A549 (cell line): ENCODE measurements around the gene SLC13A4.
"Not testable (repeated sequence)": the region's sequence is repeated elsewhere in the genome, so short reads cannot be mapped to it uniquely, and the experiment has no call there.

Experiments used
- CEBPB ChIP-seq, 2 experiments: fragments of >200 bp in 1 of 2; sonication (Bioruptor Twin) in 1 of 2; formaldehyde crosslinking in 1 of 2; IDR thresholded peaks; 2 replicates each; pipeline ENCODE4 v1.6.1; 2012 to 2016
- E2F6 ChIP-seq: IDR thresholded peaks from 2 replicates; pipeline ENCODE4 v1.6.1; 2012; ENCODE audit warnings: low read depth, borderline replicate concordance
- ELK1 ChIP-seq: fragments of 150-350 bp; IDR thresholded peaks from 2 replicates; pipeline ENCODE4 v1.6.1; 2014; ENCODE audit warnings: low read depth, mild to moderate bottlenecking, low read length
- HOXA7 ChIP-seq: fragments of 250-450 bp; sonication (Bioruptor Pico); IDR thresholded peaks from 2 replicates; pipeline ENCODE4 v1.5.0; 2020; ENCODE audit warnings: mild to moderate bottlenecking, moderate library complexity
- POLR2A ChIP-seq: IDR thresholded peaks from 2 replicates; pipeline ENCODE4 v1.6.1; 2012; ENCODE audit warnings: mild to moderate bottlenecking, low read length
- TF ChIP-seq, protein P1 (sequence below): fragments of >200 bp; sonication (Bioruptor Twin); formaldehyde crosslinking; IDR thresholded peaks from 3 replicates; pipeline ENCODE4 v1.5.1; 2016

GRCh38 chr7:135737306-135737647 is 9.3 kb upstream of the SLC13A4 start:
- TF ChIP-seq, protein P1, sequence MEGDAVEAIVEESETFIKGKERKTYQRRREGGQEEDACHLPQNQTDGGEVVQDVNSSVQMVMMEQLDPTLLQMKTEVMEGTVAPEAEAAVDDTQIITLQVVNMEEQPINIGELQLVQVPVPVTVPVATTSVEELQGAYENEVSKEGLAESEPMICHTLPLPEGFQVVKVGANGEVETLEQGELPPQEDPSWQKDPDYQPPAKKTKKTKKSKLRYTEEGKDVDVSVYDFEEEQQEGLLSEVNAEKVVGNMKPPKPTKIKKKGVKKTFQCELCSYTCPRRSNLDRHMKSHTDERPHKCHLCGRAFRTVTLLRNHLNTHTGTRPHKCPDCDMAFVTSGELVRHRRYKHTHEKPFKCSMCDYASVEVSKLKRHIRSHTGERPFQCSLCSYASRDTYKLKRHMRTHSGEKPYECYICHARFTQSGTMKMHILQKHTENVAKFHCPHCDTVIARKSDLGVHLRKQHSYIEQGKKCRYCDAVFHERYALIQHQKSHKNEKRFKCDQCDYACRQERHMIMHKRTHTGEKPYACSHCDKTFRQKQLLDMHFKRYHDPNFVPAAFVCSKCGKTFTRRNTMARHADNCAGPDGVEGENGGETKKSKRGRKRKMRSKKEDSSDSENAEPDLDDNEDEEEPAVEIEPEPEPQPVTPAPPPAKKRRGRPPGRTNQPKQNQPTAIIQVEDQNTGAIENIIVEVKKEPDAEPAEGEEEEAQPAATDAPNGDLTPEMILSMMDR: not testable (repeated sequence)
- not testable (repeated sequence) for TF ChIP-seq POLR2A; HOXA7 (CRISPR knock-in tag); ELK1; CEBPB (IDR thresholded peaks at IDR 0.05); E2F6
